HEK293 (cell line): ENCODE measurements around the gene TRPM5.

Source experiments
- CTCF ChIA-PET: fragments of 350-600 bp; formaldehyde crosslinking; extraction: SDS; loops from one replicate; lab custom pipeline; 2021; ENCODE audit warnings: antibody characterized with exemption; lab: Yijun Ruan, JAX
- POLR2A ChIA-PET: fragments of 300-600 bp; formaldehyde crosslinking; extraction: SDS; loops from one replicate; lab custom pipeline; 2020; ENCODE audit warnings: antibody characterized with exemption, inconsistent platforms; lab: Yijun Ruan, JAX
- H3K27ac ChIP-seq: fragments of 200-500 bp; sonication (Bioruptor generic); 2 replicates; pipeline ENCODE4 v1.5.1; 2014; ENCODE audit warnings: low read depth, low read length, control low read depth, inconsistent platforms; ENCODE audit errors: extremely low read depth
- H3K36me3 ChIP-seq, 2 experiments: fragments of 200-500 bp in 1 of 2; sonication (Bioruptor generic) in 1 of 2; 1 replicate in 1 of 2; 2 replicates in 1 of 2; pipeline ENCODE4 v1.5.1; 2014 to 2017; ENCODE audit warnings: inconsistent platforms in 2 of 2, low read length in 2 of 2; ENCODE audit not compliant: control insufficient read depth in 2 of 2, insufficient read depth in 1 of 2
- H3K4me1 ChIP-seq: fragments of 200-500 bp; sonication (Bioruptor generic); 2 replicates; pipeline ENCODE4 v1.5.1; 2014; ENCODE audit warnings: mild to moderate bottlenecking, low read length, inconsistent platforms; ENCODE audit not compliant: control insufficient read depth, insufficient read depth
- H3K4me3 ChIP-seq: 2 replicates; pipeline ENCODE4 v1.5.1; 2011; ENCODE audit warnings: low read depth, mild to moderate bottlenecking, control low read depth, low read length, moderate library complexity
- H3K9me3 ChIP-seq: fragments of 200-500 bp; sonication (Bioruptor generic); 2 replicates; pipeline ENCODE4 v1.5.1; 2014; ENCODE audit warnings: low read depth, low read length, inconsistent platforms; ENCODE audit not compliant: control insufficient read depth, insufficient read depth
- GLIS1 ChIP-seq: fragments of 450-650 bp; formaldehyde crosslinking; IDR thresholded peaks from 2 replicates; pipeline ENCODE4 v1.5.1; 2016; ENCODE audit warnings: missing biosample characterization, missing genetic modification characterization
- HIC1 ChIP-seq: fragments of 450-650 bp; formaldehyde crosslinking; IDR thresholded peaks from 2 replicates; pipeline ENCODE4 v1.5.1; 2016; ENCODE audit warnings: missing biosample characterization, missing genetic modification characterization
- KLF9 ChIP-seq: fragments of 450-650 bp; formaldehyde crosslinking; IDR thresholded peaks from 2 replicates; pipeline ENCODE4 v1.5.1; 2016; ENCODE audit warnings: missing biosample characterization, missing genetic modification characterization, low read depth
- ZBTB1 ChIP-seq: fragments of 450-650 bp; formaldehyde crosslinking; IDR thresholded peaks from 2 replicates; pipeline ENCODE4 v1.5.1; 2016; ENCODE audit warnings: missing biosample characterization, missing genetic modification characterization
- ZBTB10 ChIP-seq: fragments of 450-650 bp; formaldehyde crosslinking; IDR thresholded peaks from 2 replicates; pipeline ENCODE4 v1.5.1; 2016; ENCODE audit warnings: missing biosample characterization, missing genetic modification characterization
- ZBTB17 ChIP-seq: fragments of 450-650 bp; formaldehyde crosslinking; IDR thresholded peaks from 2 replicates; pipeline ENCODE4 v1.5.1; 2016; ENCODE audit warnings: missing biosample characterization, missing genetic modification characterization
- ZBTB6 ChIP-seq: fragments of 450-650 bp; formaldehyde crosslinking; IDR thresholded peaks from 2 replicates; pipeline ENCODE4 v1.5.1; 2017; ENCODE audit warnings: missing biosample characterization, missing genetic modification characterization
- ZBTB8A ChIP-seq: fragments of 450-650 bp; formaldehyde crosslinking; IDR thresholded peaks from 2 replicates; pipeline ENCODE4 v1.5.1; 2016; ENCODE audit warnings: missing biosample characterization, missing genetic modification characterization
- ZNF157 ChIP-seq: fragments of 450-650 bp; formaldehyde crosslinking; IDR thresholded peaks from 2 replicates; pipeline ENCODE4 v1.5.1; 2016; ENCODE audit warnings: missing biosample characterization, missing genetic modification characterization
- ZNF18 ChIP-seq: fragments of 450-650 bp; formaldehyde crosslinking; IDR thresholded peaks from 2 replicates; pipeline ENCODE4 v1.5.1; 2016; ENCODE audit warnings: missing biosample characterization, missing genetic modification characterization
- ZNF19 ChIP-seq: fragments of 450-650 bp; formaldehyde crosslinking; IDR thresholded peaks from 2 replicates; pipeline ENCODE4; 2016; ENCODE audit warnings: missing biosample characterization, missing genetic modification characterization, low read depth
- ZNF391 ChIP-seq: fragments of 450-650 bp; formaldehyde crosslinking; IDR thresholded peaks from 2 replicates; pipeline ENCODE4 v1.5.1; 2016; ENCODE audit warnings: low read depth, missing biosample characterization, missing genetic modification characterization, borderline replicate concordance
- ZNF433 ChIP-seq: fragments of 450-650 bp; formaldehyde crosslinking; IDR thresholded peaks from 2 replicates; pipeline ENCODE4 v1.5.1; 2016; ENCODE audit warnings: missing biosample characterization, missing genetic modification characterization, low read depth
- ZNF549 ChIP-seq: fragments of 450-650 bp; IDR thresholded peaks from 2 replicates; pipeline ENCODE4 v1.5.1; 2018; ENCODE audit warnings: missing biosample characterization, missing genetic modification characterization, mild to moderate bottlenecking, inconsistent platforms, moderate library complexity
- ZNF558 ChIP-seq: fragments of 450-650 bp; formaldehyde crosslinking; IDR thresholded peaks from 2 replicates; pipeline ENCODE4 v1.5.1; 2016; ENCODE audit warnings: missing biosample characterization, missing genetic modification characterization
- ZNF571 ChIP-seq: fragments of 450-650 bp; formaldehyde crosslinking; IDR thresholded peaks from 2 replicates; pipeline ENCODE4 v1.5.0; 2017; ENCODE audit warnings: missing biosample characterization, missing genetic modification characterization
- ZNF623 ChIP-seq: fragments of 450-650 bp; formaldehyde crosslinking; IDR thresholded peaks from 2 replicates; pipeline ENCODE4 v1.5.1; 2016; ENCODE audit warnings: missing biosample characterization, missing genetic modification characterization
- ZNF701 ChIP-seq: fragments of 450-650 bp; formaldehyde crosslinking; IDR thresholded peaks from 2 replicates; pipeline ENCODE4 v1.5.1; 2016; ENCODE audit warnings: missing biosample characterization, missing genetic modification characterization
- ZNF776 ChIP-seq: fragments of 450-650 bp; formaldehyde crosslinking; IDR thresholded peaks from 2 replicates; pipeline ENCODE4 v1.5.0; 2017; ENCODE audit warnings: missing biosample characterization, missing genetic modification characterization, borderline replicate concordance
- ZSCAN23 ChIP-seq: fragments of 450-650 bp; formaldehyde crosslinking; IDR thresholded peaks from 2 replicates; pipeline ENCODE4 v1.5.1; 2016; ENCODE audit warnings: missing biosample characterization, missing genetic modification characterization

Gene TRPM5

GRCh38 chr11:2466869-2467694, 22.8 kb upstream of the TRPM5 start:
- Histone ChIP-seq H3K27ac (no peak overlapping the region), H3K4me1 (no peaks in the 10 kb centered on the region), H3K9me3 (no peaks in the 10 kb centered on the region), H3K36me3 (no peaks in the 10 kb centered on the region), H3K4me3 (no peak overlapping the region)
- no peak for TF ChIP-seq ZBTB6 (tag by site-specific recombination)
- no peak for TF ChIP-seq ZNF776 (tag by site-specific recombination)
- no peak for TF ChIP-seq ZNF701
- TF ChIP-seq ZBTB10 (tag by site-specific recombination) = no peak
- no peak for TF ChIP-seq ZBTB1 (tag by site-specific recombination)
- TF ChIP-seq ZNF157 = no peak
- TF ChIP-seq ZBTB8A (tag by site-specific recombination) = no peak
- TF ChIP-seq ZNF391 = no peak
- no peak for TF ChIP-seq ZNF433
- no peak for TF ChIP-seq ZSCAN23 (tag by site-specific recombination)
- TF ChIP-seq ZNF549 (tag by site-specific recombination) = no peak
- no peak for TF ChIP-seq HIC1 (tag by site-specific recombination)
- no peak for TF ChIP-seq ZBTB17
- CTCF ChIA-PET = no interaction called here
- POLR2A ChIA-PET = no interaction called here

- no peaks in the 10 kb centered on the region for H3K4me1 ChIP-seq
- H3K9me3 ChIP-seq = no peaks in the 10 kb centered on the region
- TF ChIP-seq ZNF623 (tag by site-specific recombination) (no peak), KLF9 (tag by site-specific recombination) (no peak), ZNF19 (no peak), ZNF558 (no peak), ZNF571 (tag by site-specific recombination) (no peak), GLIS1 (tag by site-specific recombination) (no peak), ZNF18 (tag by site-specific recombination) (no peak)
- H3K36me3 ChIP-seq = no peaks in the 10 kb centered on the region
- ChIA-PET POLR2A (no interaction called here), CTCF (interaction anchor here (1.0 to 1.1 kb wide), 2 partner anchors 67 to 169 kb away, joined by 3 read pairs; no protein-coding TSS in a partner anchor)
- H3K4me3 ChIP-seq = no peak overlapping the region
- no peak overlapping the region for H3K27ac ChIP-seq
These were observed 21.9 kb upstream of the TRPM5 start for GRCh38 chr11:2466069-2466801.
